ENCODE data around the gene IL2RA. TPM values are rescaled to one million over a fixed set of nuclear protein-coding genes. Genes with fewer than 3 reads are reported as not detected.
A peak's percentile ranks its signal among the peaks of the same experiment; 100 is the strongest.

Gene IL2RA
- polyA plus RNA-seq, 1 experiment: not detected

DNA sequence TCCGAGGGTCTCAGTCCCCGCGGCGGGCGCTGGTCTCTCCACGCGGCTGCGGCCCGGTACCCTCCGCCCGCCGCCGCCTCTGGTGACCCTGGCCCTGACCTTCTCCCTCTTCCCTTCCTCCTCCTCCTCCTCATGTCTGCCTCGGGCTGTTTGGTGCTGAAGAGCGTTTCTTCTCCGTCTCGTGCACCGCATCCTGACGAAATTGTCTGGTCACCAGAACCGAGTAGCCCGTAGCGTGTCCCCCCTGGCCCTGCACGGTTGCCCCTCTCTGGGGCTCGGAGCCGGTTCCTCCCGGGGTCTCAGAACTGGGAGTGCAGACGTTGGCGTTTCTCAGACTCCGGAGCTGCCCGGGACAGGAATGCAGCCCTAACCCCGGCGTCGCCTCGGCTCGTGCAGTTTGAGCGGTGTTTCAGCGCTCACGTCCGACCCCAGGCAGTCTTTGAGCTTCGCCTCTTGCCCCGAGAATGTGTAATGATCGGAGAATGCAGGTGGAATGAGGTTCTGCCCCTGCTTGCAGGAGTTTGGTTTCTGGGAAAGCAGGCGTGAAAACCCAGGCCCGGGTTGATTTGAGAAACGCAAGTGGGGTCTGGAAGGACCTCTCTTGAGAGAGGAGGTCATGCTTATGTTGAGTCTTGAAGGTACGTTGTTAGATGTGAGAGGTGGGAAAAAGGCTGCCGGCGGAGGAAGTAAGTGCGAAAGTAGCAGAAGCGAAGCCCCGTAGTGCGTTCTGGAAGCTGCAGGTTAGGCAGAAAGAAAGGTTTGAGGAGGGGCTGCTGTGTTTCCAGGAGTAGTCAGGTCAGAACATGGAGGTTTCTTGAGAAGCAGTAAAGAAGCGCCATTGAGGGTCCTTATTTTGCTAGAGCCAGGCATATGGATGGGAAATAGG is 27.4 kb upstream of the IL2RA start:
- ChIA-PET POLR2A (interaction anchor here (0.9 kb wide), 1 partner anchor 32 kb away, joined by 3 read pairs; no protein-coding TSS in a partner anchor), CTCF (interaction anchor here (0.6 to 4.6 kb wide), 18 partner anchors 8 to 312 kb away, joined by 3 to 14 read pairs (median 3); partner anchors contain the start of gene PFKFB3)
- Histone ChIP-seq H3K4me3 (ENCODE audit: low read depth, low read length) (peak overlapping the region; percentile 92), H3K27me3 (ENCODE audit: control insufficient read depth, insufficient read depth, low read length) (0 out of 2 replicates have a peak, but pooled peaks cover 2% of the 10 kb centered on the region), H3K36me3 (ENCODE audit: control insufficient read depth, insufficient read depth, low read length) (no peaks in the 10 kb centered on the region)
- TF ChIP-seq, protein P1, sequence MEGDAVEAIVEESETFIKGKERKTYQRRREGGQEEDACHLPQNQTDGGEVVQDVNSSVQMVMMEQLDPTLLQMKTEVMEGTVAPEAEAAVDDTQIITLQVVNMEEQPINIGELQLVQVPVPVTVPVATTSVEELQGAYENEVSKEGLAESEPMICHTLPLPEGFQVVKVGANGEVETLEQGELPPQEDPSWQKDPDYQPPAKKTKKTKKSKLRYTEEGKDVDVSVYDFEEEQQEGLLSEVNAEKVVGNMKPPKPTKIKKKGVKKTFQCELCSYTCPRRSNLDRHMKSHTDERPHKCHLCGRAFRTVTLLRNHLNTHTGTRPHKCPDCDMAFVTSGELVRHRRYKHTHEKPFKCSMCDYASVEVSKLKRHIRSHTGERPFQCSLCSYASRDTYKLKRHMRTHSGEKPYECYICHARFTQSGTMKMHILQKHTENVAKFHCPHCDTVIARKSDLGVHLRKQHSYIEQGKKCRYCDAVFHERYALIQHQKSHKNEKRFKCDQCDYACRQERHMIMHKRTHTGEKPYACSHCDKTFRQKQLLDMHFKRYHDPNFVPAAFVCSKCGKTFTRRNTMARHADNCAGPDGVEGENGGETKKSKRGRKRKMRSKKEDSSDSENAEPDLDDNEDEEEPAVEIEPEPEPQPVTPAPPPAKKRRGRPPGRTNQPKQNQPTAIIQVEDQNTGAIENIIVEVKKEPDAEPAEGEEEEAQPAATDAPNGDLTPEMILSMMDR (IDR thresholded peaks at IDR 0.05; ENCODE audit: insufficient read depth, low read depth, low read length): no peak
- no peak for DNase-seq (ENCODE audit: low read depth)

DNA sequence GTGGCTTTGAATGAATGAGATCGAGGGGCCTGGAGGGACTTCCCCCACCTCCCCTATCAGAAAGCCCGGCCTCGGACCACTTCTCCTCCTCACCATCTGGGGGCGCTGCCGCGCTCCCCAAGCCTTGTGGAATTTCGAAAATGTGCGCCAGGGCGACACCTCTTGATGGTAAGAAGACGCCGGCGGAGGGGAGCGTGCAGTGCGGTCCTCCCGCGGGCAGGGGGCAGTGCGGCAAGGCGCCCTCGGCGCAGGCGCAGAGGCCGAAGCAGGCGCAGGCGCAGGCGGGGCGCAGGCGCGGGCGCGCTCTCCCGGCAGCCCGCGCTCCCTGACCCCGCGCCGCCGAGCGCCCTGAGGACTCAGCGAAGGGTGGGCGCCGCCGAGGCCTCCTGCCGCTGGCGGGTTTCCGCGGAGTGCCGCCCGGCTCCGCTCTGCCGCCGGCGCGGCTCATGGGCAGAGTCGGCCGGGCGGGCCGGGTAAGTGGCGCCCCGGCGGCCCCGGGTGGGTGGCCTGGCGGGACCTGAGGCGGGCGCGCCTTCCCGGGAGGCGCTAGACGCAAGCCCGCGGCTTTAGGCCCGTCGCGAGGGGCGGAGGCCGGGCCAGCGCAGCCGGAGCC is 26.7 kb upstream of the IL2RA start, which contains the start of gene RBM17:
Gene RBM17, plus strand, starts transcription at position 314 of the 613 bp plus-strand sequence. CDS start 8,032 bp downstream, outside the sequence.
- POLR2A ChIA-PET: no interaction called here

DNA sequence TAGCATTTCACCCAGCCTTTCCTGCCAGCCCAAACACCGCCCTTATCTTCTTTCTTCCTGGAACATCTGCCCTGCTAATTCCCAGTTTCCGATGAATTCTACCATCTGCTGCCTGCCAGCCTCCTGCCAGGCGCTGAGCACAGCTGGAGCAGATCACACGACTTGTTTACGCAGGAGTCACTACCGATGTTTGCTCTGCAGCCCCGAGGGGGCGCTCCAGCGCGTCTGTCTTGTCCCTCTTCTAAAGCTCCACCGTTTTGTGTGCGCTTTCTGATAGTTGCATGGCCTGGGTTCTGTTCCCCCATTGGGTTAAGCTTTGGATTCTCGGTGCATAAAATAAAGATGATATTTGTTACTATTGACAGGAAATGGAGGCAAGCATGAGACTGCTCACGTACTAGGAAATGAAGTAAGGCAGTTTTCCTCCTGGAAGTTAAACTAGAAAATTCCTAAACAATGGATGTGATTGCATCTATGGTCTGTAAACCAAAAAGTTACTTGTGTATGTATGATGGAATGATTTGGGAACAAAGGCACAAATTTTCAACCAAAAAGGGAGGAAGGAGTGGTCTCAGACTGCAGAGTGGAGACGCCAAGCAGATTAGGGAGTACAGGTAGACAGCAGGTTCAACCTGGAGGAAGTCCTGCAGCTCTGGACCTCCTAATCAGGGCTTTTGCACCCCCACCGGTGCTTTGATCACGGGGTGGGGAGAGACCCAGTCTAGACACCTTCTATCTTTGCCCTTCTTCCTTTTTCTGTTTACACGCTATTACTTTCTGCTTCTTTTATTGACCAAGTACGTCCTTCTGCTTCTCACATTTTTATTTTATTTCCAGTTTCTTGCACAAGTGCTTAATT is 24.4 kb upstream of the IL2RA start:
- TF ChIP-seq, protein P1 (IDR thresholded peaks at IDR 0.05; ENCODE audit: insufficient read depth, low read depth, low read length): peak; percentile 95
- DNase-seq (ENCODE audit: low read depth): peak; percentile 23
- Histone ChIP-seq H3K36me3 (ENCODE audit: control insufficient read depth, insufficient read depth, low read length) (no peaks in the 10 kb centered on the region), H3K4me3 (ENCODE audit: low read depth, low read length) (no peak overlapping the region), H3K27me3 (ENCODE audit: control insufficient read depth, insufficient read depth, low read length) (peaks cover 7% of the 10 kb centered on the region)
- POLR2A ChIA-PET: interaction anchor here (0.5 kb wide), 1 partner anchor 328 kb away, joined by 4 read pairs; no protein-coding TSS in a partner anchor
- CTCF ChIA-PET: interaction anchor here (0.7 to 3.4 kb wide), 25 partner anchors 9 to 653 kb away, joined by 3 to 32 read pairs (median 5); no protein-coding TSS in a partner anchor

More for the DNA sequence above, 26.7 kb upstream of the IL2RA start, which contains the start of gene RBM17:
- H3K4me3 ChIP-seq (ENCODE audit: low read depth, low read length): peak within 1 kb of the TSS; percentile 92
- H3K36me3 ChIP-seq (ENCODE audit: control insufficient read depth, insufficient read depth, low read length): no peaks in the 10 kb centered on the region
- 0 out of 2 replicates have a peak, but pooled peaks cover 4% of the 10 kb centered on the region for H3K27me3 ChIP-seq (ENCODE audit: control insufficient read depth, insufficient read depth, low read length)
- DNase-seq (ENCODE audit: low read depth): peak; percentile 75
- TF ChIP-seq, protein P1 (IDR thresholded peaks at IDR 0.05; ENCODE audit: insufficient read depth, low read depth, low read length): peak; percentile 100
- CTCF ChIA-PET: interaction anchor here (1.5 to 4.6 kb wide), 5 partner anchors 10 to 313 kb away, joined by 3 to 32 read pairs (median 14); partner anchors contain the start of gene PFKFB3

DNA sequence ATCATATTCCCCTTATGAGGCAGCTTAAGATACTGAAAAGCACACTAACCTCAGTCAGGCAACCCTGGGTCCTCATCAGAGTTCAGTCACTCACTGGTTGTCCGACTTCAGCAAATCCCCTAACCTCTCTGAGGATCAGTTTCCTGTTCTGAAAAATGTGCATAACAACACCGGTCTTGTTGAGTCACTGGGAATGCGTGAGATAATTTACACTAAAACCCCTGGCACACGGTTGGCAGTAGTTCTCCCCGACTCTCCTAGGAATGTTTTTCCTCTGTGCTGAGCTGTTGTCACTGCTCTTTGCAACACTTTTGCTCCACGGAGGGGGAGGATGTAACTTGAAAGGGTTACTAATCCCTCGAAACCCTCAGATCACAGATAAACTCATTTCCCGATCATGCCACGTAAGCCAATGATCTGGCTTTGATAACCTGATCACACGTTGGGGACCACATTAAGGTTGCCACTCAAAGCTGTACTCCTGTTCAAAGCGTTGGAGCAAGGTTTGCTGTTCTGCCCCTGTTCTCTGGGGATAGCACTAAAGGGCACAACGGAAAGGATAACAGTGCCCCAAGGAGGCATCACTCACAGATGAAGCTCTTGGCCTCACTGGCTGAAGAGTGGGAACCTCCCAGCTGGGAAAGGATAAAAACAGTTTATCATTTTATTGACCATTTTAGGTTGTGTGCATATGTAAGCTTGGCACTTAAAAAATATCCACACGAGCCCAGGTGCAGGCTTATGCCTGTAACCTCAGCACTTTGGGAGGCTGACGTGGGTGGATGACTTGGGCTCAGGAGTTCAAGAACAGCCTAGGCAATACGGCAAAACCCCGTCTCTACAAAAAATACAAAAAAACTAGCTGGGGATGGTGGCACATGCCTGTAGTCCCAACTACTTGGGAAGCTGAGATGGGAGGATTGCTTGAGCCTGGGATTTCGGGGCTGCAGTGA is 21.6 kb upstream of the IL2RA start:
- Histone ChIP-seq H3K27me3 (ENCODE audit: control insufficient read depth, insufficient read depth, low read length) (peaks cover 8% of the 10 kb centered on the region), H3K4me3 (ENCODE audit: low read depth, low read length) (no peak overlapping the region), H3K36me3 (ENCODE audit: control insufficient read depth, insufficient read depth, low read length) (no peaks in the 10 kb centered on the region)
- no peak for DNase-seq (ENCODE audit: low read depth)
- CTCF ChIA-PET: interaction anchor here (0.6 to 1.9 kb wide), 7 partner anchors 23 to 318 kb away, joined by 3 to 9 read pairs (median 3); partner anchors contain the start of gene PFKFB3
- TF ChIP-seq, protein P1 (IDR thresholded peaks at IDR 0.05; ENCODE audit: insufficient read depth, low read depth, low read length): no peak
- POLR2A ChIA-PET: no interaction called here

Data from BJ (cell line).